Stimulated activated CD8-positive, alpha-beta memory T cell treated with anti-CD3 and anti-CD28 coated beads, Interleukin-7, amount 100 ng/mL, for 24 hours (primary cell): ENCODE measurements around the gene FTH1.

Experiments
- DNase-seq: peaks from one replicate; pipeline ENCODE4 v3.0.0-alpha.2; 2020; ENCODE audit warnings: low read depth

The FTH1 gene

GRCh38 chr11:61914471-61915171, 52.8 kb downstream of the FTH1 start:
- DNase-seq = no peak
